ENCODE results near the gene SMIM12. TPM values are rescaled to one million over a fixed set of nuclear protein-coding genes. Genes with fewer than 3 reads are reported as not detected.

The SMIM12 gene
- polyA plus RNA-seq, 3 donors, result 31.8 to 121 (median 93.7) TPM

GRCh38 chr1:34850382-34850781 lies 9.2 kb downstream of the SMIM12 start:
- H3K79me2 ChIP-seq (ENCODE audit: insufficient read depth, low read length), result peaks cover 22% of the 10 kb centered on the region
- intact Hi-C loops (cut with micrococcal nuclease), result loop anchor here in 1 of 2 donors (10.0 kb wide), 1 partner anchor 184 kb away; the partner anchor contains the start of gene ZMYM6
- peak overlapping the region in 2 of 7 donors; percentile 37 to 66 for H3K27ac Mint-ChIP-seq

GRCh38 chr1:34847094-34847493 lies 12.5 kb downstream of the SMIM12 start:
- peaks cover 34 to 39% of the 10 kb centered on the region in 2 donors for H3K36me3 Mint-ChIP-seq
- peaks cover 12% of the 10 kb centered on the region for H3K79me2 ChIP-seq (ENCODE audit: insufficient read depth, low read length)
- WGBS (ENCODE audit: insufficient coverage), result 83% methylated on average over 3 of the region's 7 CpGs

More at GRCh38 chr1:34850382-34850781, 9.2 kb downstream of the SMIM12 start:
- Histone ChIP-seq H3K4me1 (ENCODE audit: control insufficient read depth in 1 of 2, insufficient read depth in 2 of 2, low read length in 2 of 2) (no peaks in the 10 kb centered on the region), H4K20me1 (ENCODE audit: insufficient read depth, low read length) (peaks cover 79% of the 10 kb centered on the region), H3K9me3 (replicated peaks in 1 of 2; ENCODE audit: control insufficient read depth in 1 of 2, insufficient read depth in 1 of 2, low read length in 2 of 2) (no peaks in the 10 kb centered on the region), H3K27me3 (ENCODE audit: control insufficient read depth in 2 of 2, insufficient read depth in 2 of 2, low read length in 2 of 2) (no peaks in the 10 kb centered on the region), H3K9ac (ENCODE audit: insufficient read depth, low read length, poor library complexity, severe bottlenecking) (no peak overlapping the region), H3K27ac (ENCODE audit: low read depth in 1 of 2, low read length in 2 of 2) (no peak overlapping the region), H3K4me3 (replicated peaks in 1 of 3; ENCODE audit: low read depth in 2 of 3, low read length in 3 of 3) (no peak overlapping the region), H2AFZ (ENCODE audit: insufficient read depth, low read depth, low read length, poor library complexity, severe bottlenecking) (no peak overlapping the region), H3K36me3 (replicated peaks in 1 of 2; ENCODE audit: control insufficient read depth in 1 of 2, insufficient read depth in 2 of 2, low read length in 2 of 2) (peaks cover 39 to 75% of the 10 kb centered on the region in 2 donors), H3K4me2 (replicated peaks; ENCODE audit: extremely low read depth, low read length, poor library complexity, severe bottlenecking) (no peak overlapping the region)
- WGBS (ENCODE audit: insufficient coverage), result 92% methylated on average over 4 of the region's 6 CpGs
- H3K4me1 Mint-ChIP-seq, result peaks cover 4% of the 10 kb centered on the region
- H3K4me3 Mint-ChIP-seq, result no peak overlapping the region
- peaks cover 56 to 67% of the 10 kb centered on the region in 2 donors for H3K36me3 Mint-ChIP-seq
- TF ChIP-seq CTCF (IDR thresholded peaks at IDR 0.05), result no peak
- H3K9me3 Mint-ChIP-seq, result peaks cover 0 to 4% (median 0%) of the 10 kb centered on the region in 7 donors
- peaks cover 0 to 3% (median 0%) of the 10 kb centered on the region in 3 donors for H3K27me3 Mint-ChIP-seq (ENCODE audit: low read depth in 3 of 3)
- DNase-seq, result no peak

More at GRCh38 chr1:34847094-34847493, 12.5 kb downstream of the SMIM12 start:
- DNase-seq, result no peak
- no peak overlapping the region for H3K27ac ChIP-seq (ENCODE audit: low read depth in 1 of 2, low read length in 2 of 2)
- no peak overlapping the region for H3K4me2 ChIP-seq (replicated peaks; ENCODE audit: extremely low read depth, low read length, poor library complexity, severe bottlenecking)
- no peaks in the 10 kb centered on the region for H3K27me3 ChIP-seq (ENCODE audit: control insufficient read depth in 2 of 2, insufficient read depth in 2 of 2, low read length in 2 of 2)
- Mint-ChIP-seq H3K4me1 (peaks cover 15% of the 10 kb centered on the region), H3K9me3 (no peaks in the 10 kb centered on the region), H3K4me3 (no peak overlapping the region), H3K27ac (no peak overlapping the region), H3K27me3 (ENCODE audit: low read depth in 3 of 3) (peaks cover 0 to 3% (median 0%) of the 10 kb centered on the region in 3 donors)
- peaks cover 63% of the 10 kb centered on the region for H4K20me1 ChIP-seq (ENCODE audit: insufficient read depth, low read length)
- H3K4me3 ChIP-seq (replicated peaks in 1 of 3; ENCODE audit: low read depth in 2 of 3, low read length in 3 of 3), result no peak overlapping the region
- intact Hi-C loops (cut with micrococcal nuclease), result loop anchor here in 1 of 2 donors (5.0 kb wide), 1 partner anchor 185 kb away; the partner anchor contains the start of gene ZMYM6
- no peak for TF ChIP-seq CTCF (IDR thresholded peaks at IDR 0.05)
- no peaks in the 10 kb centered on the region for H3K9me3 ChIP-seq (replicated peaks in 1 of 2; ENCODE audit: control insufficient read depth in 1 of 2, insufficient read depth in 1 of 2, low read length in 2 of 2)
- H3K9ac ChIP-seq (ENCODE audit: insufficient read depth, low read length, poor library complexity, severe bottlenecking), result no peak overlapping the region
- peaks cover 21 to 47% of the 10 kb centered on the region in 2 donors for H3K36me3 ChIP-seq (replicated peaks in 1 of 2; ENCODE audit: control insufficient read depth in 1 of 2, insufficient read depth in 2 of 2, low read length in 2 of 2)
- no peak overlapping the region for H2AFZ ChIP-seq (ENCODE audit: insufficient read depth, low read depth, low read length, poor library complexity, severe bottlenecking)
- H3K4me1 ChIP-seq (ENCODE audit: control insufficient read depth in 1 of 2, insufficient read depth in 2 of 2, low read length in 2 of 2), result no peaks in the 10 kb centered on the region
